Endodermal cell (in vitro differentiated cells): ENCODE measurements around the gene SLC29A1. TPM values are rescaled to one million over a fixed set of nuclear protein-coding genes. Genes with fewer than 3 reads are reported as not detected.

Source experiments
- DNase-seq: peaks from one replicate; pipeline ENCODE4 v3.0.0-alpha.2; 2017
- H3K27ac ChIP-seq: 2 replicates; pipeline ENCODE4 v1.5.1; 2013; ENCODE audit warnings: mild to moderate bottlenecking, low read depth, low read length, moderate library complexity
- H3K27me3 ChIP-seq: 2 replicates; pipeline ENCODE4 v1.6.1; 2013; ENCODE audit warnings: mild to moderate bottlenecking, low read length, moderate library complexity; ENCODE audit not compliant: insufficient read depth, control insufficient read depth, poor library complexity, severe bottlenecking
- H3K36me3 ChIP-seq: 2 replicates; pipeline ENCODE4 v1.7.0; 2013; ENCODE audit warnings: mild to moderate bottlenecking, low read length, moderate library complexity; ENCODE audit not compliant: control insufficient read depth, insufficient read depth
- H3K4me1 ChIP-seq: one replicate; pipeline ENCODE4 v1.7.0; 2013; ENCODE audit warnings: low read length; ENCODE audit not compliant: control insufficient read depth, insufficient read depth
- H3K4me3 ChIP-seq: 2 replicates; pipeline ENCODE4 v1.5.1; 2013; ENCODE audit warnings: mild to moderate bottlenecking, low read length, moderate library complexity
- H3K9ac ChIP-seq: 2 replicates; pipeline ENCODE4 v1.6.1; 2013; ENCODE audit warnings: mild to moderate bottlenecking, low read length, moderate library complexity; ENCODE audit not compliant: poor library complexity, severe bottlenecking; ENCODE audit errors: extremely low read depth
- H3K9me3 ChIP-seq: 2 replicates; pipeline ENCODE4 v1.6.1; 2013; ENCODE audit warnings: mild to moderate bottlenecking, low read length, moderate library complexity; ENCODE audit not compliant: control insufficient read depth
- H3K27ac Mint-ChIP-seq: 2 replicates; pipeline ENCODE4 v1.8.0; 2020; ENCODE audit warnings: mixed read lengths
- H3K27me3 Mint-ChIP-seq: 2 replicates; pipeline ENCODE4 v1.8.0; 2021; ENCODE audit warnings: mild to moderate bottlenecking, mixed read lengths; ENCODE audit not compliant: insufficient read depth
- H3K36me3 Mint-ChIP-seq: 2 replicates; pipeline ENCODE4 v1.8.0; 2020; ENCODE audit warnings: low read depth, mixed read lengths
- H3K4me1 Mint-ChIP-seq: 2 replicates; pipeline ENCODE4 v1.8.0; 2020; ENCODE audit warnings: mixed read lengths
- H3K4me3 Mint-ChIP-seq: 2 replicates; pipeline ENCODE4 v1.8.0; 2020; ENCODE audit warnings: mild to moderate bottlenecking, moderate library complexity, mixed read lengths
- H3K9me3 Mint-ChIP-seq: 2 replicates; pipeline ENCODE4 v1.8.0; 2020; ENCODE audit warnings: mild to moderate bottlenecking, mixed read lengths
- CTCF ChIP-seq: fragments of 200-600 bp; sonication (generic); conservative IDR thresholded peaks from 2 replicates; pipeline ENCODE4 v1.5.0; 2021; ENCODE audit warnings: antibody characterized with exemption, mild to moderate bottlenecking
- WGBS, 2 experiments: methylation state at CpG; one replicate each; pipeline versions ENCODE4 v1.1.5 to v1.1.7; 2013; ENCODE audit warnings: missing lambda C conversion rate in 2 of 2, mixed read lengths in 1 of 2; ENCODE audit not compliant: insufficient coverage in 1 of 2, insufficient read length in 1 of 2; 5-methylcytosine and 5-hydroxymethylcytosine counted together
- total RNA-seq, 2 donors: library from RNA; stranded (reverse); fragmentation: NEBNext Ultra II Directional in 1 of 2; extraction: Animal tissue kit (Norgen Biotek cat#: 25700) in 1 of 2; gene quantifications; 2 replicates in 1 of 2; 3 replicates in 1 of 2; pipeline ENCODE4 v1.2.1, GENCODE V29; 2021

SLC29A1 gene
- total RNA-seq, 2 donors from 2014 or later, result 129 to 155 TPM

- no peak for DNase-seq
- Mint-ChIP-seq H3K9me3 (peaks cover 2% of the 10 kb centered on the region), H3K27me3 (no peaks in the 10 kb centered on the region), H3K4me3 (peak overlapping the region; percentile 98), H3K36me3 (peaks cover 31% of the 10 kb centered on the region), H3K27ac (peak overlapping the region; percentile 22), H3K4me1 (peaks cover 28% of the 10 kb centered on the region)
- no peaks in the 10 kb centered on the region for H3K9me3 ChIP-seq
- H3K27ac ChIP-seq, result peak overlapping the region; percentile 57
- peak overlapping the region; percentile 71 for H3K4me3 ChIP-seq
- no peak for TF ChIP-seq CTCF
- H3K4me1 ChIP-seq, result no peaks in the 10 kb centered on the region
- H3K36me3 ChIP-seq, result peaks cover 27% of the 10 kb centered on the region
- no peaks in the 10 kb centered on the region for H3K27me3 ChIP-seq
- no peak overlapping the region for H3K9ac ChIP-seq
- 84 to 90% methylated on average over 9 to 12 of the region's 12 CpGs for WGBS, 2 experiments
These were observed 22.1 kb downstream of the SLC29A1 start for GRCh38 chr6:44245391-44245911.

GRCh38 chr6:44245912-44246662 lies 22.7 kb downstream of the SLC29A1 start:
- peak; percentile 63 for TF ChIP-seq CTCF
- 4 to 8% methylated on average over 26 to 62 of the region's 62 CpGs for WGBS, 2 experiments
- peak overlapping the region; percentile 98 for H3K4me3 Mint-ChIP-seq
- peak overlapping the region; percentile 99 for H3K27ac Mint-ChIP-seq
- Histone ChIP-seq H3K9ac (peak overlapping the region; percentile 100), H3K9me3 (no peaks in the 10 kb centered on the region), H3K27me3 (no peaks in the 10 kb centered on the region), H3K4me1 (no peaks in the 10 kb centered on the region), H3K27ac (peak overlapping the region; percentile 91), H3K36me3 (peaks cover 33% of the 10 kb centered on the region), H3K4me3 (peak overlapping the region; percentile 100)
- H3K9me3 Mint-ChIP-seq, result peaks cover 2% of the 10 kb centered on the region
- no peaks in the 10 kb centered on the region for H3K27me3 Mint-ChIP-seq
- H3K36me3 Mint-ChIP-seq, result peaks cover 37% of the 10 kb centered on the region
- DNase-seq, result peak; percentile 100
- peaks cover 28% of the 10 kb centered on the region for H3K4me1 Mint-ChIP-seq

GRCh38 chr6:44246663-44247337 lies 23.4 kb downstream of the SLC29A1 start, which contains the start of gene HSP90AB1:
TSS of gene HSP90AB1 (plus strand) at chr6:44247101. CDS start at chr6:44248630, 1,529 bp downstream.
- Mint-ChIP-seq H3K9me3 (peaks cover 2% of the 10 kb centered on the region), H3K4me3 (peak within 1 kb of the TSS; percentile 98), H3K27ac (peak within 1 kb of the TSS; percentile 99), H3K4me1 (peaks cover 30% of the 10 kb centered on the region), H3K36me3 (peaks cover 44% of the 10 kb centered on the region), H3K27me3 (no peaks in the 10 kb centered on the region)
- H3K27me3 ChIP-seq, result no peaks in the 10 kb centered on the region
- H3K4me3 ChIP-seq, result peak within 1 kb of the TSS; percentile 100
- DNase-seq, result peak; percentile 98
- peak within 1 kb of the TSS; percentile 95 for H3K27ac ChIP-seq
- H3K9me3 ChIP-seq, result no peaks in the 10 kb centered on the region
- H3K9ac ChIP-seq, result peak within 1 kb of the TSS; percentile 100
- no peak for TF ChIP-seq CTCF
- 0% methylated on average over 22 to 34 of the region's 34 CpGs for WGBS, 2 experiments
- H3K4me1 ChIP-seq, result no peaks in the 10 kb centered on the region
- peaks cover 40% of the 10 kb centered on the region for H3K36me3 ChIP-seq
